GM12892 (cell line): ENCODE measurements around the gene ADGRD1.

ENCODE experiments used
- POLR2A ChIP-seq: IDR thresholded peaks from 2 replicates; pipeline ENCODE4 v1.6.1; 2011; ENCODE audit warnings: low read depth, low read length, control low read depth
- POLR2AphosphoS5 ChIP-seq: IDR thresholded peaks from 2 replicates; pipeline ENCODE4 v1.6.1; 2011; ENCODE audit warnings: low read depth, low read length, control low read depth
- TAF1 ChIP-seq: IDR thresholded peaks from 2 replicates; pipeline ENCODE4 v1.6.1; 2011; ENCODE audit warnings: low read depth, mild to moderate bottlenecking, control low read depth, low read length, borderline replicate concordance

DNA sequence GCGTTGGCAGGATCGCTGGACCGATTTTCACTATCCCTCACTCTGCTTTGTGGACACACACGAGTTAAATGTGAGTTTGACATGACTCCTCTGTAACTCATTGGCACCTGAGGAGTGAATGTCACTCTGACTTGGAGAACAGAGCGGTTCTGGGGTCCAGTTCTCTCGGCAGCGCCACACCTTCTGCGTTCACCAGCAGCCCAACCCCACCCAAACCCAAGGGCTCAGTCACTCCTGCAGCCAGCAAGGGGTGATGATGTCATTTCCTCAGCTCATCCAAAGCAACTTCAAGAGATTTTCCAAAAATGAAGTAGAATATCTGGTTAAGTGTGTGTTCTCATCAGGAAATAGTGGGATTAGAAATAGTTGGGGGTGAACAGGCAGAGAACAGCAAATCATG, 36.3 kb downstream of the ADGRD1 start:
- TF ChIP-seq TAF1 = no peak
- TF ChIP-seq POLR2A = no peak
- TF ChIP-seq POLR2AphosphoS5 = no peak
